ENCODE data around the gene FEN1. TPM values are rescaled to one million over a fixed set of nuclear protein-coding genes. Genes with fewer than 3 reads are reported as not detected.

The FEN1 gene
- total RNA-seq, 1 donor: 9.0 TPM

DNA sequence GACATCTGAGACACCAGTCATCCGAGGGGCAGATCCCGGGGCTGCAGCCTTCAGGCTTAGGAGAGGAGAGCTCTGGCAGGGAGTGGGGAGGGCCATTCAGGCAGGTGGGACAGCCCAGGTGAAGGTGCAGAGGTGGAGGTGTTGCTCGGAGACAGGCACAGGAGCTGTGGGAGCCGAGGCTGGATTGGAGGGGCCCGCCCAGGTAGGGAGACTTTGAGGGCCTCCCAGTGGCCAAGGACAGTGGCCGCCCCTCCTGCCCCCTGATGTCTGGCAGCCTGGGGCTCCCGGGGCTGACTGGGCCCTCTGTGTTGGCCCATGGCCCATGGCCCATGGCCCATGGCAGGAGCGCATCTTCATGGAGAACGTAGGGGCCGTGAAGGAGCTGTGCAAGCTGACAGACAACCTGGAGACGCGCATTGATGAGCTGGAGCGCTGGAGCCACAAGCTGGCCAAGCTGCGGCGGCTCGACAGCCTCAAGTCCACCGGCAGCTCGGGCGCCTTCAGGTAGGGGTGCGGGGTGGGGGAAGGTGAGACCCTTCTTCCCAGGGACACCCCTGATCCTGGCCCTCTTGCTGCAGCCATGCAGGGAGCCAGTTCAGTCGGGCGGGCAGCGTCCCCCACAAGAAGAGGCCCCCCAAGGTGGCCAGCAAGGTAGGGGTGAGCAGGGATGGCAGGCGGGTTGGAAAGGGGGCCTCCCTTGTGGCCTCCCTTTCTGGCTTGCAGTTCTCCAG lies 13.6 kb upstream of the FEN1 start:
- Histone ChIP-seq H3K4me1 (ENCODE audit: insufficient read depth, low read length) (no peaks in the 10 kb centered on the region), H3K4me2 (ENCODE audit: insufficient read depth, low read length) (no peak overlapping the region), H3K27me3 (ENCODE audit: insufficient read depth, low read length) (no peaks in the 10 kb centered on the region), H3K79me2 (ENCODE audit: insufficient read depth, low read length) (no peaks in the 10 kb centered on the region), H3K9me3 (ENCODE audit: low read depth, low read length) (no peaks in the 10 kb centered on the region), H3K27ac (ENCODE audit: low read depth, low read length) (no peak overlapping the region), H2AFZ (ENCODE audit: low read length) (no peak overlapping the region), H4K20me1 (ENCODE audit: insufficient read depth, low read length) (no peaks in the 10 kb centered on the region), H3K36me3 (ENCODE audit: insufficient read depth, low read length) (no peaks in the 10 kb centered on the region), H3K4me3 (ENCODE audit: insufficient read depth, low read length) (no peak overlapping the region)
- peak; percentile 67 for DNase-seq (ENCODE audit: insufficient read length, low spot score, missing footprints)
- TF ChIP-seq, protein P1, sequence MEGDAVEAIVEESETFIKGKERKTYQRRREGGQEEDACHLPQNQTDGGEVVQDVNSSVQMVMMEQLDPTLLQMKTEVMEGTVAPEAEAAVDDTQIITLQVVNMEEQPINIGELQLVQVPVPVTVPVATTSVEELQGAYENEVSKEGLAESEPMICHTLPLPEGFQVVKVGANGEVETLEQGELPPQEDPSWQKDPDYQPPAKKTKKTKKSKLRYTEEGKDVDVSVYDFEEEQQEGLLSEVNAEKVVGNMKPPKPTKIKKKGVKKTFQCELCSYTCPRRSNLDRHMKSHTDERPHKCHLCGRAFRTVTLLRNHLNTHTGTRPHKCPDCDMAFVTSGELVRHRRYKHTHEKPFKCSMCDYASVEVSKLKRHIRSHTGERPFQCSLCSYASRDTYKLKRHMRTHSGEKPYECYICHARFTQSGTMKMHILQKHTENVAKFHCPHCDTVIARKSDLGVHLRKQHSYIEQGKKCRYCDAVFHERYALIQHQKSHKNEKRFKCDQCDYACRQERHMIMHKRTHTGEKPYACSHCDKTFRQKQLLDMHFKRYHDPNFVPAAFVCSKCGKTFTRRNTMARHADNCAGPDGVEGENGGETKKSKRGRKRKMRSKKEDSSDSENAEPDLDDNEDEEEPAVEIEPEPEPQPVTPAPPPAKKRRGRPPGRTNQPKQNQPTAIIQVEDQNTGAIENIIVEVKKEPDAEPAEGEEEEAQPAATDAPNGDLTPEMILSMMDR (IDR thresholded peaks at IDR 0.05; ENCODE audit: extremely low read depth, low read depth, low read length): no peak

DNA sequence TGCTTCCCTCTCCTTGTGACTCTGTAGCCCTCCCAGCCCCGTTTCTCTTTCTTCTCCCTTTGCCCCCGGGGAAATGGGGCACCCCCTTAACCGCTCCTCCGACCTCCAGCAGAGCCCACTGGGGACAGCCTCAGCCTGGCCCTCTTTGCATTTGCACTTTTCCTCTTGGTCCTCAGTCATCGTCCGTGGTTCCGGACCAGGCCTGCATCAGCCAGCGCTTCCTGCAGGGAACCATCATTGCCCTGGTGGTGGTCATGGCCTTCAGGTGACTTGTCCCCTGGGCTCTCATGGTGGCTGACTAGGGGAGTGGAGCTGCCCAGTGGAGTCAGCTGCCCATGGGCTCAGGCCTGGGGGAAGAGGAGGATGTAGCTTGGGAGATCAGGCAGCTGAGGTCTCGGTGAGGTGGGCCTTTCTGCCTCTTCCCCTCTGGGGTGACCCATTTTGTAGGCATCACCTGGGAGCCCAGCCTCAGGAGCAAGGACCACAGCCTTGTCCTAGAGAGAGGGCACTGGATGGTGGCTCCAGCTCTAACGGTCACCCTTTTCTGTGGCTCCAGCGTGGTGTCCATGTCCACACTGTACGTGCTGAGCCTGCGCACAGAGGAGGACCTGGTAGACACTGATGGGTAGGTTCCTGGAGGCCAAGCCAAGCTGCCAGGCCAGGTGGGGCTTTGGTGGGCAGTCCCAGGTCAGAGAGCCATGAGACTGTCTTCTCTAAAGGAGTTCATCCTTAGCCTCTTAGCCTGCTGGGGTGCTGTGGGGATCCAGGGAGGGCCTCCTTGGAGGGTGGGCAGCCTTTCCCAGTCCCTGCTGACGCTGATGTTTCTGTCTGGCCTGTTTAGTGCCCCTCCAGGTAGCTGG lies 12.8 kb upstream of the FEN1 start:
- H4K20me1 ChIP-seq (ENCODE audit: insufficient read depth, low read length): no peaks in the 10 kb centered on the region
- DNase-seq (ENCODE audit: insufficient read length, low spot score, missing footprints): peak; percentile 88
- no peaks in the 10 kb centered on the region for H3K9me3 ChIP-seq (ENCODE audit: low read depth, low read length)
- H3K4me2 ChIP-seq (ENCODE audit: insufficient read depth, low read length): no peak overlapping the region
- TF ChIP-seq, protein P1 (IDR thresholded peaks at IDR 0.05; ENCODE audit: extremely low read depth, low read depth, low read length): no peak
- no peaks in the 10 kb centered on the region for H3K36me3 ChIP-seq (ENCODE audit: insufficient read depth, low read length)
- H3K27me3 ChIP-seq (ENCODE audit: insufficient read depth, low read length): no peaks in the 10 kb centered on the region
- H3K4me1 ChIP-seq (ENCODE audit: insufficient read depth, low read length): no peaks in the 10 kb centered on the region
- no peak overlapping the region for H3K27ac ChIP-seq (ENCODE audit: low read depth, low read length)
- H3K4me3 ChIP-seq (ENCODE audit: insufficient read depth, low read length): no peak overlapping the region
- no peaks in the 10 kb centered on the region for H3K79me2 ChIP-seq (ENCODE audit: insufficient read depth, low read length)
- no peak overlapping the region for H2AFZ ChIP-seq (ENCODE audit: low read length)

DNA sequence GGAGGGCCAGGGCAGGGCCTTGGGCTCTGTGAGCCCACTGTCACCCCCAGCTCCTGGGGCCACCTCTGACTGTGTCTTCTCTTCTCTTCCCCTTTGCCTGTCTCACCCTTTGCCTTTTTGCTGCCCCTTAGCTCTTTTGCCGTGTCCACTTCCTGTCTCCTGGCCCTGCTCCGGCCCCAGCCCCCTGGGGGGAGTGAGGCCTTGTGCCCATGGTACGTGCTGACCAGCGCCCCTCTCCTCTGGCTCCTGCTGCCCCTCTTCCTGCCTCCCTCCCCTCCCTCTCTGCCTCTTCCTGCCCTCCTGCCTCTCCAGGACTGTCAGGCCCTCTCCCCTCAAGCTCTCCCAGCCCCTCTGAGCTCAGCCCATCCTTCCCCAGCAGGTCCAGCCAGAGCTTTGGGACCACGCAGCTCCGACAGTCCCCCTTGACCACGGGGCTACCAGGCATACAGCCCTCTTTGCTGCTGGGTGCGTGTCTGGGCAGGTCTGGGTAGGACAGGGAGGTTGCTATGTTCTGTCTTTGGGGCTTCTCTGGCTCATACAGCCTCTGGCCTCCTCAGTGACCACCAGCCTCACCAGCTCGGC lies 12.0 kb upstream of the FEN1 start:
- no peak for DNase-seq (ENCODE audit: insufficient read length, low spot score, missing footprints)
- Histone ChIP-seq H3K36me3 (ENCODE audit: insufficient read depth, low read length) (peaks cover under 1% of the 10 kb centered on the region), H3K79me2 (ENCODE audit: insufficient read depth, low read length) (no peaks in the 10 kb centered on the region), H3K4me1 (ENCODE audit: insufficient read depth, low read length) (no peaks in the 10 kb centered on the region), H3K4me2 (ENCODE audit: insufficient read depth, low read length) (no peak overlapping the region), H3K4me3 (ENCODE audit: insufficient read depth, low read length) (no peak overlapping the region), H3K27me3 (ENCODE audit: insufficient read depth, low read length) (no peaks in the 10 kb centered on the region), H2AFZ (ENCODE audit: low read length) (no peak overlapping the region), H3K27ac (ENCODE audit: low read depth, low read length) (no peak overlapping the region), H3K9me3 (ENCODE audit: low read depth, low read length) (no peaks in the 10 kb centered on the region), H4K20me1 (ENCODE audit: insufficient read depth, low read length) (no peaks in the 10 kb centered on the region)
- TF ChIP-seq, protein P1 (IDR thresholded peaks at IDR 0.05; ENCODE audit: extremely low read depth, low read depth, low read length): no peak

DNA sequence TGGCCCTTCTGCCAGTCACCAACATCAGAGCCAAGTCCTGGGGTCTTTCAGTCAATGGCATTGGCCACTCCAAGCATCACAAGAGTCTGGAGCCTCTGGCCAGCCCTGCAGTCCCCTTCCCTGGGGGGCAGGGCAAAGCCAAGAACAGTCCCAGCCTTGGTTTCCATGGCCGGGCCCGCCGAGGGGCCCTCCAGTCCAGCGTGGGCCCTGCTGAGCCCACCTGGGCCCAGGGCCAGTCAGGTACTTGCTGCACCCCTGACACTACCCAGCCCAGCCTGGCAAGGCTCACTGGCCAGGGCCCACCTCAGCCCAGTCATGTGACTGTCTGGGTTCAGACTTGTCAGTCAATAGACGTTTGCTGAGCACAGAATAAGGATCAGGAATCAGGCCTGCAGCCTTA lies 11.1 kb upstream of the FEN1 start:
- Histone ChIP-seq H3K4me2 (ENCODE audit: insufficient read depth, low read length) (no peak overlapping the region), H4K20me1 (ENCODE audit: insufficient read depth, low read length) (no peaks in the 10 kb centered on the region), H2AFZ (ENCODE audit: low read length) (no peak overlapping the region), H3K79me2 (ENCODE audit: insufficient read depth, low read length) (no peaks in the 10 kb centered on the region), H3K27me3 (ENCODE audit: insufficient read depth, low read length) (no peaks in the 10 kb centered on the region), H3K4me1 (ENCODE audit: insufficient read depth, low read length) (no peaks in the 10 kb centered on the region), H3K9me3 (ENCODE audit: low read depth, low read length) (no peaks in the 10 kb centered on the region), H3K27ac (ENCODE audit: low read depth, low read length) (no peak overlapping the region), H3K4me3 (ENCODE audit: insufficient read depth, low read length) (no peak overlapping the region), H3K36me3 (ENCODE audit: insufficient read depth, low read length) (peaks cover 10% of the 10 kb centered on the region)
- TF ChIP-seq, protein P1 (IDR thresholded peaks at IDR 0.05; ENCODE audit: extremely low read depth, low read depth, low read length): no peak
- no peak for DNase-seq (ENCODE audit: insufficient read length, low spot score, missing footprints)
